Sciatic nerve (tissue), 2 donors: ENCODE measurements around the gene SULT1B1. TPM values are rescaled to one million over a fixed set of nuclear protein-coding genes. Genes with fewer than 3 reads are reported as not detected.
"Not testable (repeated sequence)": the region's sequence is repeated elsewhere in the genome, so short reads cannot be mapped to it uniquely, and the experiment has no call there.

Source experiments
- ATAC-seq: fragments of 200-7000 bp; cut with Tn5 transposase; one replicate; pipeline ENCODE4 v1.9.1; 2020; ENCODE audit warnings: mild to moderate bottlenecking, moderate library complexity
- DNase-seq: peaks from one replicate; pipeline ENCODE4 v3.0.0-alpha.2; 2020; ENCODE audit warnings: low spot score
- intact Hi-C: fragments of 100-400 bp; cut with DNase I; formaldehyde crosslinking; loops from one replicate; pipeline ENCODE4 v1.14.2; 2022
- total RNA-seq: library from RNA; stranded (reverse); fragmentation: NEBNext Ultra II Directional; extraction: Animal tissue kit (Norgen Biotek cat#: 25700); gene quantifications from one replicate; pipeline ENCODE4 v1.2.1, GENCODE V29; 2021
- donor health status: DM: no; HTN: no; CAD: no.
- donor health status: DM: no; HTN: no; CAD: no.

The SULT1B1 gene
- total RNA-seq: 1.3 TPM

DNA sequence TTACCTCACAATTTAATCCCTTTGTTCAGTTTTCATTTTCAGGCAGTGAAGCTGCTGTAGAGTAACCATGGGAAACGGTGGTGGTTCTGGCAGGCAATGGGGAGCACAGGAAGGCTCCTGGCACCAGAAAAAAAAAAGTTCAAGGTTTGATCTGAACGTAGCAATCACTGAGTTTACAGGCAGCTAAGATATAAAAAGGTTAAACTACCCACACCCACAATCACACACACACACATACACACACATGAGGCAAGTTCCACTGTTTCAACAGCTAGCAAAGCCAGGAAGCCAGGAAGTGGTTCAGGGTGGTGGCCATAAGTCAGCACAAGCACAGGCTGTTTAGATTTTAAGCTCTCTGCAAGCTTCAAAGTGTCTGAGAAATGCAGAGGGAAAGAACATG, at the start of gene SULT1B1:
Gene SULT1B1, minus strand, starts transcription at position 166 of the 400 bp plus-strand sequence. CDS start 5,403 bp downstream, outside the sequence.
- DNase-seq: no peak
- ATAC-seq: peak; percentile 71
- intact Hi-C loops: no loop called here

DNA sequence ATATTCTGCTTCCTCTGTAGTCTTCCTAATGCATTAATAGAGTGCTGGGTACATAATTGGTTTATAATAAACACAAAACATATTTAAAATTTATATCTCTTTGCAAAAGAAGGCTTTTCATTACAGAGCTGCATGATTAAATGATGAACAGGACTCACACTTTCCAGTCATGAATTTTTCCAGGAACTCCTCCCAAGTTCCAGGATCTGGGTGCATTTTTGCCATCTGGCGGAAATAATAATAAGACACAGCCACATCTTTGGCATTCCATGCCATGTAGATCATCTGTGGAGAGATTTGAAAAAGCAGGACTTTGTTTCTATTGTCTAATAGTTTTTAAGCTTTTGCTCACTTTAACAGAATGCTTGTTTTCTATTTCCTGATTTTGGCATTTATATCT, 40.2 kb upstream of the SULT1B1 start:
- ATAC-seq: no peak
- DNase-seq: no peak
- intact Hi-C loops: no loop called here

DNA sequence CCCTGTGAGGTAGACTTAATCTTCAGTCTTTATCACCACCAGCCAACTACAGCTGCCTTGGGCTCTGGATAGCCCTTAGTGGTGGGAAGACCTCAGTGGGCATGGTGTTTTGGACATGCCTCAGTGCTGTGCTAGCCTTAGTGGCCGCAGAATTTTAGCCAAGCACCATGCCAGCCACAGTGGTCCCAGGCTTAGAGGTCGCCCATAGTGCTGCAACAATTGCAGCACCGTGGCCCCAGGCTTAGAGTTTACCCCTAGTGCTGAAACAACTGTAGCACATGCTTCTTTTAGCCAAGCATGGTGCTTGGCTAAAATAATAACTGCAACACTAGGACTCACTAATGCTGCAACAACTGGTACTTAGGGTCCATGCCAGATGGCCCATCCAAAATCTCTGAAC, 38.9 kb upstream of the SULT1B1 start:
- intact Hi-C loops: no loop called here
- ATAC-seq (no peak), DNase-seq (no peak)

DNA sequence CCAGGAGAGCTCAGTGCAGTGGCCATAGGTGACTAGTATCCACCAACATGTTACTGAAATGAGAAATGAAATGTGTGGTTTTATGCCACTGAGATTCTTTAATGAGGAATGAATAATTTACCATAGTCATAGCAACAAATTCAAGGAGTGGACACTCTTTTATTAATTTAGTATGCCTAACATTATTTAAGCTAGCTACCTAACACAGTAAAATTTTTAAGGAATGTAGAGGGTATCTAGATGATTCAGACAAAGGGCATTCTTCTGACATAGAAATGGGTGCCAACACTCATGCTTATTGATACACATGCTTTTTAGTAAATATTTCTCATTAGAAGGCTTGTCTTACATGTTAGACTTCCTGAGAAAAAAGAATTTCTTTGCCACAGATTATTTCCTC, 33.3 kb upstream of the SULT1B1 start:
- no peak for ATAC-seq
- intact Hi-C loops: loop anchor here (2.0 kb wide), 1 partner anchor 85 kb away; no protein-coding TSS in a partner anchor
- DNase-seq: no peak

DNA sequence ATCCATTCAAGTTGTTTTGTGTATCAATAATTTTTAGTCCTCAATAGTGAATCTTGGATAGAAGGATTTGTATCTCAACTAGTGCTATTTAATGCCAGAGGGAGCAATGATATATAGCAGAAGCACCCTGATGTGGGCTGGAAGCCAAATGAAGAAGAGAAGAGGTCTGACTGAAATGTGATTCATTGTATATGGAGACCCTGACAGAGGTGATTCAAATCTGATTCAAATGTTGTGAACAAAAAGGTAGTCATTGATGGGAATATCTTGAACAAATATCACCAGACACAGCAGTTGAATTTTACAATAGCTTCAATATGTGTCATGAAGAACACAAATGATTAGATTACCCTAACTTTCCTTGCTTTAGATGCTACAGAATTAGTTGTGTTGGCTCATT, 27.5 kb upstream of the SULT1B1 start:
- intact Hi-C loops: no loop called here
- ATAC-seq: no peak
- no peak for DNase-seq

DNA sequence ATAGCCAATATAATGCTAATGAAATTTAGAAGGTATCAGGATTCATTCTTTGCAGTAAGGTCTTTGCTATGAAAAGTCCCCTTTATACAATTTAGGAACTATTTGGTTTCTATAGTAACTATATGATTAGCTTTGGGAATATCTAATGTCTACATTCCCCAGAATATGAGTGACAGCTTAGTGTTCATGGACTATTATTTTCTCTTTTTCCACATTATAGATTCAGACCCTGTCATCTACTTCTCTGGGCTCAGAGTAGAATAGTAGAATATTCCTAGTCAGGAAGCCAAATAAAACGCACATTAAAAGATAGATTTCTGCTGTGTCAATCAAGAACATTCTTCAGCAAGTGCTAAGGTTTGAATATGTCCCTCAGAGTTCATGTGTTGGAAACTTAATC, 26.1 kb upstream of the SULT1B1 start:
- ATAC-seq (no peak), DNase-seq (no peak)
- intact Hi-C loops: no loop called here

DNA sequence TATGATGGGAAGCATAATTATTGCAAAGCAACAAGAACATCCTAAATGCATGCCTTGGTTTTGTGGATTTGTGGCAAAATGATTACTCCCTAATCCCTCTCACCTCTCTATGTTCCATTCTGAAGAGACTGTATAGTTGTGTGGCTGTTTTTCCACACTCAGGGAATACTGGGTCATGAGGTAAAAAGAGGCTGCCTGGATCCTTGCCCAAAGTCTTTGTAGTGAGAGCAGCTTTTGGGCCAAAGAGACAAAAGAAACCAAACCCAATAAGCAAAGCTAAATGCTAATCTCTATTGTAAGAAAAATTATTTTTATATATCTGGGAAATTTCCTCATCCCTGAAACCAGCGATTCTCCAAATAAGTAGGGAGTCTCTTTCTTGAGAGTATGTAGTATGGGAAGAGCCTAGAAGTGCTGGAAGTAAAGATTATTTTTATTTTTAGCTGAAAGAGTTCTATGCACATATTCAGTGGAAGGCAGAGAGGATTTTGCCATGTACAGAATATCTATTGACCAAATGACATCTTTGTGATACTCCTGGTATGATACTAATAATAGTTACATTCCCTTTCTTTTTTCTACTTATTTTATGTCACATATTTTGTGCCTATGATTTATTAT, 24.9 kb upstream of the SULT1B1 start:
- DNase-seq (no peak), ATAC-seq (no peak)
- intact Hi-C loops: no loop called here

DNA sequence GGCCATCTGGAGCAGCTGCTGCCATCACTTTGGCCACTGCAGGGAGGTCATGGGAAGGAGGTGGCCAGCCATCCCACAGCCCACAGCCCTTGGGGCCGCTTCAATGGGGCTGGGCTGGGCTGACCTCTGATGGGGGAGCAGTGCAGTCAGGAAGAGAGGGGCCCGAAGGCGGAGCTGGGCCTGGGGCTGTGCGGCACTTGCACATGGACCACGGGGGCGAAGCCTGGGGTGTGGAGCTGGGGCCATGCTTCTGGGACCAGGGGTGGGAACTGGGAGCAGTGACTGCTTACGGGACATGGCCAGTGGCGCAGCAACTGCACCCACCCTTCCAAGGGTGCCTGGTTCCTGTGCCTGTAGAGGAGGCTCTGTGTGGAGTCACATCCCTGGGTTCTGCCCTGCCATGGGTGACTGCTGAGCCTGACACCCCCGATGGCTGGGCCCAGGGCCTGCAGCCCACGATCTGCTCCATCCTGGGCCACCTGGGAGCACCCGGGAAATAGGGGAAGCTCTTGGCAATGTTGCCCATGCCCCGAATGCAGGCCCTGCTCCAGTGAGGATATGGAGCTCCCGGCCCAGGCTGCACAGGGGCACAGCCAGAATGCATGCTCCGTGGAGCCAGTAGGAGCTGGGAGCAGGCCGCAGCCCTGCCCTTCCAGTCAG, 22.4 kb upstream of the SULT1B1 start:
- ATAC-seq (no peak), DNase-seq (no peak)
- intact Hi-C loops: no loop called here

DNA sequence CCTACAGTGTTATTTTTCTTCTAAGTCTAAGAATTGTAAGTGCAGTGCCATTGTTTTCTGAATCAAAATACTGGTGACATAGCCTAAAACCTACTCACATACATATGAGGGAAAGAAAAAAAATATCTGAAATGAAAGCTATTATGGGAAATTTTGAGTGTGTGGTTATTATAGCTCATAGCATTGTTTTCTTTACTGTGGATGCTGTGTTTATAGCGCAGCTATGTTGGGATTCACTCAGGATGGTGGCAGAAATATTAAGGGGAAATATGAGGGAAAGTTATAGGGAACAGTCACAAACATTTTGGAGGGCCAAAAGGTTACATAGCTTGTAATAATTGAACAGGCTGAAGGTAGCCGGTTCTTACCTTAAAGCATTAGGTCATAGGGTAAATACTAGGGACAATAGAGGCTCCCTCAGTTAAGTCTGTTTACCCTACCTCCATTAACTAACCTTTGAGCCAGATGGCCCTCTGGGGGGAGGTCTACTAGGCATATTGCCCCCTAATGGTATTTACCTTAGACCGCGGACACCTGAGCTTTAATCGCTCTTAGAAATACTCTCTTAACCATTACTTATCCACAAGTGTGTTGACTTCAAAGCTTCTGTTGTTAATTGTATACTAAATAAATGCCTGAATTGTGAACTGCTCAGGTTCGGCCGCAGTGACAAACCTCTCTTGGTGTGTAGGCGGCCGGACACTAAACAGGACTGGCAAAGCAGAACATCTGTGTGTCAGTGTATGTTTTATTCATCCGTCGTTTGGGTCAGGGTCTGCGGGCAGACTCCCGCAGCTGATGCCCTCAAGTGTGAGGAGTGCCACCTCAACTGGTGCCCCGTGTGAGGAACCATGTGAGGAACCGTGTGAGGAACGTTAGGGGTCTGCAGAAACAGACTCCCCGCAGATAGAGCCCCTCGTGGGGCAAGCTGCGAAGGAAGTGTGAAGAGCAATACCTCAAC, 21.3 kb upstream of the SULT1B1 start:
- intact Hi-C loops: no loop called here

DNA sequence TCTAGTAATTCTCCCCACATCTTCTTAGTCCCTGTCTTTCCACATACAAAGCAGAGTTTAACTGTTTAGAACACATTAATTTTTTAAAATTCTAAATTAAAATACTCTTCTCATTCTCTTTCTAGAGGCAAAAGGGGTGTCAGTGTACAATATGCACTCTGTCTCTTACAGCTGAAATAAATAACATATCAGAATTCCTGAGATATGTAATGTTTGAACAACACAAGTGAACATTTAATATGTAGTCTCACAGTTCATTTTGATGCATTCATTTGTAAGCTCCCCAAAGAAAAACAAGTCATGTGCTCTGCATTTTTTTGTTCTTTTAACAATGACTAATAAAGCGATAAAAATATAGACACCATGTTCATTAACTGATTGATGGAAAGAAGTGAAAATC, 19.7 kb upstream of the SULT1B1 start:
- ATAC-seq: no peak
- DNase-seq: no peak
- intact Hi-C loops: no loop called here

More for the DNA sequence above, 21.3 kb upstream of the SULT1B1 start:
- DNase-seq: no peak
- ATAC-seq: no peak

DNA sequence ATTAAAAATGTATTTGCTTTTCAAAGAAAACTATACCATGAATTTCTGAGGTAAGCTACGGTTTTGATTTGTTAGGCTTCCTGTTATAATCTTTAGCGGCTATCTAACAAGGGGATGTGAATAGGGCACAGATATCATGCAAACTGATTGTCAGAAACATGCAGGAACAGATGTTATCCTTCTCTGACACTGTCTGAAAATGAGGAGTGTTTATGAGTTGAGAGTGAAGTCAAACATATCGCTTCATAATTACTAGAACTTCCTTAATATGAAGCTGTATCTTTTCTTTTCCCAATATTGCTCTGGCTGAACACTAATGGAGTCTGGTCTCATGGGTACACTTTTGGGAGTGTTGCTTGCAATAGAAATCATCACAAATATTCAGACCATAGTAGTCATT, 16.3 kb upstream of the SULT1B1 start:
- ATAC-seq: no peak
- intact Hi-C loops: no loop called here
- DNase-seq: no peak

DNA sequence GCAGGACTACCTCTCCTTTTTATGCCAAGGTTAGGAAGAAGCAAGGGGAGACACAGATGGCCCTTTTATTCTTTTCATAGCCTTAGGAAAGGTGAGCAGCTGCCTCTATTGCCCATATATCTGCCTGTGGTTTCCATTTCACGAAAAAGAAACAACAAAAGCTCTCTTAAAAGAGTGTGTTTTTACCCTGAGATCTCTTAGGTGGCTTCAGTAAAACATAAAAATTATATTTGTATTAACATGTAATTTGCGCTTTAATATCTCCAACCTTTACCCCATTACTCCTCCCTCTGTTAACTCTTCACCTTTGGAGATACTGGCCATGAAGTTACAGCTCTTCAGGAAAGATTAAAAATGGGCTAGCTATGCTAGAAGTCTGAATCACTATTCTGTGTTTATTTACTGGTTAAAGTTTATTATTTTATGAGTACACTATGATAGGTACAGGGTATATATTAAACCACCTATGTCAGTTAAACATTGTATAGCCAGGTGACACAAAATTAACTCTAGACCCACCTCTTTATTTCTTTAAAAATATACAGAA, 15.0 kb upstream of the SULT1B1 start:
- DNase-seq: no peak
- ATAC-seq: no peak
- intact Hi-C loops: no loop called here

DNA sequence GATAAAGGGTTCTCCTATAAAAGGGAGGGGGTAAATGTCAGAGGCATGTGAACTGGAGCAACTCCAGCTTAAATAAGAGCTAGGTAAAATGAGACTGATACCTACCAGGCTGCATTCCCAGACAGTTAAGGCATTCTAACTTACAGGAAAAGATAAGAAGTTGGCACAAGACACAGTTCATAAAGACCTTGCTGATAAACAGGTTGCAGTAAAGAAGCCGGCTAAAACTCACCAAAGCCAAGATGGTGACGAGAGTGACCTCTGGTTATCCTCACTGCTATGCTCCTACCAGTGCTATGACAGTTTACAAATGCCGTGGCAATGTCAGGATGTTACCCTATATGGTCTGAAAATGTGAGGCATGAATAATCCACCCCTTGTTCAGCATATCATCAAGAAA, 13.1 kb upstream of the SULT1B1 start:
- no peak for DNase-seq
- intact Hi-C loops: no loop called here
- no peak for ATAC-seq

DNA sequence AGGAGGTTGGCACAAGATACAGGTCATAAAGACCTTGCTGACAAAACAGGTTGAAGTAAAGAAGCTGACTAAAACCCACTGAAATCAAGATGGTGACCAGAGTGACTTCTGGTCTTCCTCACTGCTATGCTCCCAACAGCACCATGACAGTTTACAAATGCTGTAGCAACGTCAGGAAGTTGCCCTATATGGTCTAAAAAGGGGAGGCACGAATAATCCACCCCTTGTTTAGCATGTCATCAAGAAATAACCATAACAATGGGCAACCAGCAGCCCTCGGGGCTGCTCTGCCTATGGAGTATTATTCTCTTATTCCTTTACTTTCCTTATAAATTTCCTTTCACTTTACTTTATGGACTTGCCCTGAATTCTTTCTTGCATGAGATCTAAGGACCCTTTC, 8.1 kb upstream of the SULT1B1 start:
- DNase-seq, ATAC-seq, intact Hi-C loops: not testable (repeated sequence)

DNA sequence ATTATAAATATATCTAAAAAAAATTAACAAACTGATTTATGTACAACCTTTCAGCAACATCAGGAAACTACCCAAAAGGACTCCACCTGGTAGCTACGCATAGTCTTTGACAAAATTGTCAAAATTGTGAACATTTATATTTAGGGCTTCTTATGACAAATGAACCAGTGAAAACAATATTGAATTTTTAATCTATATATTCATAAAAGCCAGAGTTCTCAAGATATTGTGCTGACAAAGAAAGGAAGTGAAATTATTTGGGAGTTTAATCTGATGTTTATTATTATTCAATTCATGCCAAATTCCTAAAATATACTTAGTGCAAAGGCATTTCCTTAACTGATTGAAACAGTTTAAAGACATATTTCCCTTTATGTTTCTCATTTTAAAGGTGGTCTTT, 5.3 kb upstream of the SULT1B1 start:
- no peak for DNase-seq
- ATAC-seq: no peak
- intact Hi-C loops: no loop called here

DNA sequence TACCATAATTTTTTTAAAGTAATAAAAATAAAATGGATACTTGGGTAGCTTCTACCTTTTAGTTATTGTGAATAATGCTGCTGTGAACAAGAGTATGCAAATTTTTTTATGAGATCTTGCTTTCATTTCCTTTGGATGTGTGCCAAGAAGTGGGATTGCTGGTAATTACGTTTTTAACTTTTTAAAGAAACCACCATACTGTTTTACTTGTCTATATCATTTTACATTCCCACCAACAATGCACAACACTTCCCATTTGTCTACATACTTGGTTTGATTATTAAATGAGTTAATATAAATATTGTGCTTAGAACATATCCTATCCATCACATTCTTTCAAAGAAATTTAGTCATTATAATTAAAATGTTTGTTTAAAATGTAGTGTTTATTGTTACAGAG, 3.9 kb upstream of the SULT1B1 start:
- no peak for DNase-seq
- intact Hi-C loops: no loop called here
- ATAC-seq: no peak

DNA sequence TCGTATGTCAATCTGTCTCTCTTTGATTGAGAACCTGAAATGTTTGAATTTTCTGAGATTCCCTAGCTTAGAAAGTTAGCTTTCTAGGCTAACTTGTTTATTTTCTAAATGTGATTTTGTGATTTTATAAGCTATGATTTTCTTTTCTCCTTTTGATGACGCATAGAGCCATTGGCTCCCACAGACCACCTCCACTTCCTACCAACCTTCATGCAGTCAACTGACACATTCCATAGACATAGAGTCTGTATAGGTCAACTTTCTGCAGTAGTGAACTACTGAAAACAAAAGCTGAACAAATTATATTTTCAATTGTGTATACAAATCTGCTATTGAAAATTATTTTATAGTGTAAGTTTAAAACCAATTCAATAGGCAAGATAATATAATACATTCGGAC, 2.8 kb upstream of the SULT1B1 start:
- DNase-seq (no peak), ATAC-seq (no peak)
- intact Hi-C loops: no loop called here

DNA sequence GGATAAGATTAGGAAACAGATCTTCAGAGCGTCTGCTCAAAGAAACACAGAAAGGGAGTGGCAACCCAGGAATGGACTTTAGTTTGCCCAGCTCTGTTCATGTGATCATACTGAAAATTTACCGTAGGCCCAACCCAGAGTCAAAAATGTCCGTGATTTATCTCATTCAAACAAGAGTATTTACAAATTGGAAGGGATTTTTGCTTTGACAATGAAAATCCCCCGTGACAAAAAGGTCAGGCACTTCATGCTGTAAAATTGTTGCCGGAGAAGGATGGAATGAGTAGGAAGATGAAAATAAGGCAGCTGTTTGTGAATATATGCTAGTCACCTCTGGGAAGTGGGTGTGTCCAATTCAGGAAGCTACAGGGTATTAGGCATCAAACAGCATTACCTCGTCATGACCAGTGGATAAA, 1.2 kb downstream of the SULT1B1 start:
- ATAC-seq (no peak), DNase-seq (no peak)
- intact Hi-C loops: no loop called here

DNA sequence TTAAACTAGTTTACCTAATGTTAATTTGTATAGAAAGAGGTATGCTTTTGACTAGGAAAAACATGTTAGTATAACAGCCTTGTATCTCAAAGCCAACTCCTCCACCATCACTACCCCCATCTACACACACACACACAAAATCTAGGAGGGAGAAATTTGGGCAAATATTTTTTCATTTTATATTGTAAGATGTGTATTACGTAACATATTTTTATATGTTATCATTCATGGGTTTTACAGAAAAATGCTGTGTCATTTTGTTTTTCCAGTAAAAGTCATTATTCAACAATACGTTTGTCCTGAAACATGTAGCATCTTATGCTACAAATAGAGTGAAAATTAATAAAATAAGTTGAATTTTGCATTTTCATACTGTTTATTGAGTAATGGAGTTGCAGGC, 3.0 kb downstream of the SULT1B1 start:
- ATAC-seq (no peak), DNase-seq (no peak)
- intact Hi-C loops: no loop called here
